Breast epithelium (tissue), 3 donors: Measurements from ENCODE around the gene SAA2.

Experiments used
- CTCF ChIP-seq, 3 donors: fragments of 450-650 bp; IDR thresholded peaks; one replicate each; pipeline ENCODE4 v1.5.1; 2016 to 2017; ENCODE audit warnings: antibody characterized with exemption in 3 of 3, mild to moderate bottlenecking in 3 of 3, moderate library complexity in 3 of 3
- POLR2A ChIP-seq: fragments of 450-650 bp; IDR thresholded peaks from one replicate; pipeline ENCODE4 v1.6.1; 2016; ENCODE audit warnings: antibody characterized with exemption, mild to moderate bottlenecking, moderate library complexity

- TF ChIP-seq POLR2A (no peak), CTCF (IDR thresholded peaks at IDR 0.05) (no peak)
These were observed 4.8 kb upstream of the SAA2 start for GRCh38 chr11:18253233-18253632.
